SIG-M5 treated with dmso at 0.1 percent for 504 hours (cell line): ENCODE data around the gene RTCA.
A peak's percentile ranks its signal among the peaks of the same experiment; 100 is the strongest.
"Not testable (repeated sequence)": the region's sequence is repeated elsewhere in the genome, so short reads cannot be mapped to it uniquely, and the experiment has no call there.

Experiments used
- DNase-seq: peaks from one replicate; lab custom pipeline; 2025; ENCODE audit not compliant: unreplicated experiment; lab: John Stamatoyannopoulos, UW

Gene RTCA

DNA sequence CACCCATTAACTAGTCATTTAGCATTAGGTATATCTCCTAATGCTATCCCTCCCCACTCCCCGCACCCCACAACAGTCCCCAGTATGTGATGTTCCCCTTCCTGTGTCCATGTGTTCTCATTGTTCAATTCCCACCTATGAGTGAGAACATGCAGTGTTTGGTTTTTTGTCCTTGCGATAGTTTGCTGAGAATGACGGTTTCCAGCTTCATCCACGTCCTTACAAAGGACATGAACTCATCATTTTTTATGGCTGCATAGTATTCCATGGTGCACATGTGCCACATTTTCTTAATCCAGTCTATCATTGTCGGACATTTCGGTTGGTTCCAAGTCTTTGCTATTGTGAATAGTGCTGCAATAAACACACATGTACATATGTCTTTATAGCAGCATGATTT lies 7.6 kb upstream of the RTCA start:
- not testable (repeated sequence) for DNase-seq

DNA sequence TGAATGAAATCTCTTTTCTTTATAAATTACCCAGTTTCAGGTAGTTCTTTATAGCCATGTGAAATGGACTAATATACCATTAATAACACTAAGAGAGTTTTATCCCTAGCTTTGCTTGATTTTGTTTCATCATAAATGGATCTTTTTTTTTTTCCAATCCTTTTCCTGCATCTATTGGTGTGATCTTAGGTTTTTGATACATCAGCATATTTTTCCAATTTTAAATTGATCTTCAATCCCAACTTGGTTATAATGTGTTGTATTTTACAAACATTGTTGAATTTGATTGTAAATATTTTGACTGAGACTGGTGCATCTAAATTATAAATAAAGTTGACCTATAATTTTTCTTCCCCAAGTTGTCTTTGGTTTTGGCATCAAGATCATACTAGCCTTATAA lies 4.3 kb upstream of the RTCA start:
- no peak for DNase-seq

DNA sequence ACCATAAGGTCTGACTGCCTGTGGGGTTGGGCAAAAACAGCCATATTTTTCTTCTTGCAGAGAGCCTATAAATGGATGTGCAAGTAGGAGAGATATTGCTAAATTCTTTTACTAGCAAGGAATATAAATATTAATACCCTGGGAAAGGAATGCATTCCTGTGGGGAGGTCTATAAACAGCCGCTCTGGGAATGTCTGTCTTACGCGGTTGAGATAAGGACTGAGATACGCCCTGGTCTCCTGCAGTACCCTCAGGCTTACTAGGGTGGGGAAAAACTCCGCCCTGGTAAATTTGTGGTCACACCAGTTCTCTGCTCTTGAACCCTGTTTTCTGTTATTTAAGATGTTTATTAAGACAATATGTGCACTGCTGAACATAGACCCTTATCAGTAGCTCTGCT lies 1.9 kb upstream of the RTCA start:
- not testable (repeated sequence) for DNase-seq

DNA sequence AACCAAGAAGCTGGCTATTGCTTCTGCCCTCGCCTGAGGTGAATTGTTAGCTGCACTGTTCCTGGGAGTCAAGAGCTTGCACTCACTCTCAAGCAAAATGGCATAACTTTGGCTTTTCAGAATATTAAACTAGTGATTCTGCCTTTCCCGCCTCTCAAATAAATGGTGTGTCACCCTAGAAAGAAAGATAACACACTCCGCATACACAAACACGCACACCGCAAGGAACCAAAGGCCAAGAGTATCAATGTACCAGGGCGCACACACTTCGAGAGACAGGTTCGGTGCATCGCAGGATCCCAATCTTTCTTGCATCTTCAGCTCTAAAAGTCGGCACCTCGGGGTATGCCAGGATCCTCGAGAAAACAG lies 470 bp upstream of the RTCA start:
- DNase-seq: peak; percentile 43

DNA sequence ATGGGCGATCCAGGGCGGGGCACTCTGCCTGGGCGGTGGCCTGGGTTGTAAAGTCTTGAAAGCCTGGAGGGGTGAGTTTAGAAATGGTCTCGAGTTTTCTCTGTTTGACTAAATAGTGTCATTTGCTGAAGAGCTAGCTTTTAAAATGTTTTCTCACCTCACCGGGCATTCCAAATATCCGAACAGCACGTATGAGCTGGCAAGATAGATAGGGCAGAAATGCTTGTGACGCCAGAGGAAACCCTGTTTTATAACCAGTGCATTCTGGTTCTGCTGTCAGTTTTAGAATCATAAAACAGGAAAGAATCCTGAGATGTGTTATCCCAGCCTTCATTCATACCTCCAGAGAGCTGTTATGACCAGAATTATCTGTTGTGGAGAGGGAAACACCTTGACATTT lies 725 bp downstream of the RTCA start:
- no peak for DNase-seq

DNA sequence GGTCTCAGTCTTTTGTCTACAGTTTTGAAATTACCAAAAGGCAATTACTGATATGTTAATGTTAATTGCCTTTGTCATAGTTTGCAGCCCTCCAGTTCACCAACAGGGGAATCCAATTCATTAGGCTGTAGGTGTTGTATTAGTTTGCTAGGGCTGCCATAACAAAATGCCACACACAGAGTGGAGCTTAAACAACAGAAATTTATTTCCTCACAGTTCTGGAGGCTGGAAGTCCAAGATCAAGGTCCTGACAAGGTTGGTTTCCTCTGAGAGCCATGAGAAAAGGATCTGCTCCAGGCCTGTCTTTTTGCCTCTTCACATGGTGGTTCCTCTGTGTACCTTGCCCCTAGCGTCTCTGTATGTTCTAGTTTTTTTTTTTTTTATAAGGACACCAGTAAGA lies 1.3 kb downstream of the RTCA start:
- no peak for DNase-seq

DNA sequence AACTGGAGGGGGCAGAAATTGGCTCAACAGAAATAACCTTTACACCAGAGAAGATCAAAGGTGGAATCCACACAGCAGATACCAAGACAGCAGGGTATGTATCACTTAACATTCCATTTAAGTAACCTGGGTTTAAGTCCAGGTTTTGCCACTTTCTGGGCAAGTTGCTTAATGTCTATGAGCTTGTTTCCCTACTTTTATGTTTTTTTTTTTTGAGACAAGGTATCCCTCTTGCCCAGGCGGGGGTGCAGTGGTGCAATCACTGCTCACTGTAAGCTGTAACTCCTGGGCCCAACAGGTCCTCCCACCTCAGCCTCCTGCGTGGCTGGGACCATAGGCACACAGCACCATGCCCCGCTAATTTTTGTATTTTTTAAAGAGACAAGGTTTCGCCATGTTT lies 2.2 kb downstream of the RTCA start:
- DNase-seq: no peak

DNA sequence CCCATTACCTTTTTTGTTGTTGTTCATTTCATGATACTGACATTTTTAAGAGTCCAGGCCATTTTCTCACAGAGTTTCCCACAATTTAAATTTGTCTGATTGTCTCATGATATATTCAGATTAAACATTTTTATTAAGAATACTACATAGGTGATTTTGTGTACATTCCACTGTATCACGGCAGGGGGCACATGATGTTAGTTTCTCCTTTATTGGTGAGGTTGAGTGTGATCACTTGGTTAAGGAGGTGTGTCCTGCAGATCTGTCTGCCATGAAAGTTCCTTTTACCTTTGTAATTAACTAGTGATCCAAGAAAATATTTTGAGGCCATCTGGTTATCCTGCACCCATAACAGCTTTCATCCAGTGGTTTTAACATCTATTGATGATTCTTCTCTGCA lies 11.8 kb downstream of the RTCA start:
- DNase-seq: no peak

DNA sequence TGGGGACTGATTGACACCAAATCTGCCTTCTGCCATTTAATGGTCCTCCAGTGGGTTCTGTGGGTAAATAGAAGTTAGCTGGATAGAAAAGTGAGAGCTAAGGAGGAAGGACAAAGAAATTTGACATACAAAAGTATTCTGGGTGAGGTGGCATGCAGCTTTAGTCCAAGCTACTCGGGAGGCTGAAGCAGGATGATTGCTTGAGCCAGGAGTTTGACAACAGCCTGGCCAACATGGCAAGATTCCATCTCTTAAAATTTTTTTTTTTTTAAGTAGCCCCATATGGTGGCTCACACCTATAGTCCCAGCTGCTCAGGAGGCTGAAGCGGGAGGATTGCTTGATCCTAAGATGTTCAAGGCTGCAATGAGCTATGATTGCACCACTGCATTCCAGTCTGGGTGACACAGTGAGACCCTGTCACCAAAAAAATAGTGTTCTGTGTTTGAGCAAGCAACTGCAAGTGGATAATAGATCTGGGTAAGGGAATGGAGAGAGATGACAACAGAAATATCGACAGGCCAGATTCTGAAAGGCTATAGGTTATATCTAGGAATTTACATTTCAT lies 13.4 kb downstream of the RTCA start:
- no peak for DNase-seq

DNA sequence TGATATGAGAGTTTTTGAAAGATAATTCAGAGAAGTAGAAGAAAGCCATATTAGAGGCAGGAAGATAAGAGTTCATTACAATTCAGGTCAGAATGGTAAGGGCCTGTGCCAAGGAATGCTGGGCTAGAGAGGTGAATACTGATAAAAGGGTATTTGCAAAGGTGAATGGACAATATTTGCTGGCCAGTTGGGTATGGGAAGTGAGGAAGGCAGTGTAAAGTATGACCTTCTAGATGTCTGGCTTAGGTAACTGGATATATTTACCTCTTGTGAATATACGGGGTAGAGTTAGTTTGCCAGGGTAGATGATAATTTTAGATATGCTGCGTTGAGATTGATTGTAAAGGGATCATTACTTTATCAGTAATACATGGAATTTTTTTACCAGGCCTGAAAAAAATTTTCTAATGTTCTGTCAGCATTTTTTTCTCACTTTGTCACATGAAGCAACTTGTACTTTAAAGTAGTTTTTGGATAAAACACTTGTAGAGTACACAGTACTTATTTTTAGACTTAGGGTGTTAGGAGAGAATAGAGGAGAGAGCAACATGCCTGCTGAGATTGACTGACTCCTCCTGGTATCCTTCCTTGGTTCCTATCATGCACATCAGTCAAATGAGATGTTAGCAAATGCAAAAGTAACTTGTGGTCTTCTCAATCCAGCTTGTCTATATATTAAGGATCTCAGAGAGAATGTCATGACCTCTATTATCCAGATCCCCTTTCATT lies 14.1 kb downstream of the RTCA start:
- DNase-seq: no peak

DNA sequence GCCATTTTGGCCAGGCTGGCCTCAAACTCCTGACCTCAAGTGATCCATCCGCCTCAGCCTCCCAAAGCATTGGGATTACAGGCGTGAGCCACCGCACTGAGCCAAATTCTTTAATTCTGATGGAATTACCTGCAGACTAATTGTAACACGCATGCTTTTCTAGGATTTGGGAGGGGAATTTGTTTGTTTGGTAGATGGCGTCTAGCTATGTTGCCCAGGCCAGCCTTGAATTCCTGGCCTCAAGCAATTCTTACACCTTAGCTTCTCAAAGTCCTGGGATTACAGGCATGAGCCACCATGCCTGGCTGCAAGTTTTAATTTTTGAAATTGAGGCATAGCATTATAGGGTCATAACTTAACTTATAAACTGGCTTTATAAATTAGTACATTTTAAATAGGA lies 18.6 kb downstream of the RTCA start:
- DNase-seq: no peak

DNA sequence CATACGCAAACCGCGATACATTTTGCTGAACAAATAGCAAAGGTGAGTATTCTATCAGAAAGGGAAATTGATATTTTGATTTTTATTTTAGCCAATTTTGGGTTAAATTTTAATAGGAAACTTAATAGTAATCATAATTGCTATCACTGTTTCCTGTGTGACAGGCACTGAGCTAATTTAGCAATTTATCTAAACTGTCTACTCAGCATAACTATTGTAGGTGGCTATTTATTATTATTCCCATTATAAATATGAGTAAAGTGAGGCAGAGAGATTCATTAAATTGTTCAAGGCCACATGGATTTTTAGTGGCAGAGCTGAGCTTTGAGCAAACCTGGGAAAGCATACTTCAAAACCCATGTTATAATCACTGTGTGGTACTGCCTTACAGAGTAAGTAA lies 21.1 kb downstream of the RTCA start:
- DNase-seq: no peak

DNA sequence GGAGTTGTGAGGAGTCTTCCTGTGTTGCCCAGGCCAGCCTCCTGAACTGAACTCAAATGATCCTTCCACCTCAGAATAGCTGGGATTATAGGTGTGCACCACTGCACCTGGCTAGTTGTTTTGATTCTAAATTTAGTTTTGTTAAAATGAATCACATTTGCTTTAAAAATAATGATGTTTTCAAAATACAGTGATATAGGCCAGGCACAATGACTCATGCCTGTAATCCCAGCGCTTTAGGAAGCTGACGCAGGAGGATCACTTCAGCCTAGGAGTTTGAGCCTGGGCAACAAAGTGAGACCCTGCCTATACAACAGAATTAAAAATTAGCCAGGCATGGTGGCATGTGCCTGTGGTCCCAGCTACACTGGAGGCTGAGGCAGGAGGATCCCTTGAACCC lies 24.3 kb downstream of the RTCA start:
- no peak for DNase-seq

DNA sequence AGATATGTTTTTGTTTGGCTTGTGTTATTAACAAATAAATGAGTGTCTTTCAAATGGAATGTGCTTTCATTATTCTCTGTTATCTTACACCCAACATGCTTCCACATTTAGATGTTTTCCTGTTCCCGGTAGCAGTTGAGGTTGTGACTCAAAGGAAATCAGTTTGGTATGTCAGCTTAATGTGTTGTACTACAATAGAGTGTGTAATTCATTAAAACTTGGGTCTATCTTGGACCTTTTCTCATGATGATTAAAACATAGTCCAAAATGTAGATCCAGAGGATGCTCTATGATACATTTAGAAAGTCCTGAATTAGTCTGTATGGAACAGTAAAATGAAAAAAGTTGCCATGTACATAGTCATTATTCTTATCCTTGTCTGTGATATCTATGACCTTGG lies 26.7 kb downstream of the RTCA start:
- no peak for DNase-seq

DNA sequence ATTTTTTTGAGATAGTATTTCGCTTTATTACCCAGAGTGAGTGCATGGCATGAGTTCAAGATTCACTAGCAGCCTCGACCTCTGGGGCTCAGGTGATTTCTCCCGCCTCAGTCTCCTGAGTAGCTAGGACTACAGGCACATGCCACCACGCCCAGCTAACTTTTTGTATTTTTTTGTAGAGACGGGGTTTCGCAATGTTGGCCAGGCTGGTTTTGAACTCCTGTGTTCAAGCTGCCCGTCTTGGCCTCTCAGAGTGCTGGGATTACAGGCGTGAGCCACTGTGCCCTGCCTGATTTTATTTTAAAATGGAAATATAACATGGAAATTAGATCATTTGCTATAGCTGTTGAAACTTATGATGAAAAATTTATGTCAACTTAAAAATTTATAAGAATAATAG lies 30.1 kb downstream of the RTCA start:
- DNase-seq: no peak

DNA sequence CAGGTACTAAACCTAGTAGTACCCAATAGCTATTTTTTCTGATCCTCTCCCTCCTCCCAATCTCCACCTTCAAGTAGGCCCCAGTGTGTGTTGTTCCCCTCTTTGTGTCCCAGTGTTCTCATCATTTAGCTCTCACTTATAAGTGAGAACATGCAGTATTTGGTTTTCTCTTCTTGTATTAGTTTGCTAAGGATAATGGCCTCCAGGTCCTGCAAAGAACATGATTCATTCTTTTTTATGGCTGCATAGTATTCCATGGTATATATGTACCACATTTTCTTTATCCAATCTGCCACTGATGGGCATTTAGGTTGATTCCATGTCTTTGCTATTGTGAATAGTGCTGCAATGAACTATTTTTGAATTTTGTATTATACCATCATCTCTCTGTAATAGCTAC lies 31.0 kb downstream of the RTCA start:
- DNase-seq: not testable (repeated sequence)

DNA sequence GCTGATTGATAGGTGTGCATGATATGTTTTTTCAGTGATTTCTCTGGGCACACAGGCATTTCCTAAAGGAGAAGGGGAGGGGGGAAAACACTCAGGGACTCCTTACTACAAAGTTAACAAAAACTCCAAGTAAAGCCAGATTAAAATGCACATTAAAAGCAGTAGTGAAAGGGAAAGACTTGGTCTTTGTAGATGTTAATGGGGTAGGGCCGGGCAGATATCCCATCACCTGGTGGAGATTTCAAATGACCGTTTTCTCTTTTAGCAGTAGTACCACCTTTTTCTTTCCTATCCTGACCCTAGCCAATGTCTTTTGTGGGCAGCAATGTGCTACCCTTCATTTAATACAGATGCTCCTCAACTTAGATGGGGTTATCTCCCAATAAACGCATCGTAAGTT lies 32.5 kb downstream of the RTCA start:
- no peak for DNase-seq

DNA sequence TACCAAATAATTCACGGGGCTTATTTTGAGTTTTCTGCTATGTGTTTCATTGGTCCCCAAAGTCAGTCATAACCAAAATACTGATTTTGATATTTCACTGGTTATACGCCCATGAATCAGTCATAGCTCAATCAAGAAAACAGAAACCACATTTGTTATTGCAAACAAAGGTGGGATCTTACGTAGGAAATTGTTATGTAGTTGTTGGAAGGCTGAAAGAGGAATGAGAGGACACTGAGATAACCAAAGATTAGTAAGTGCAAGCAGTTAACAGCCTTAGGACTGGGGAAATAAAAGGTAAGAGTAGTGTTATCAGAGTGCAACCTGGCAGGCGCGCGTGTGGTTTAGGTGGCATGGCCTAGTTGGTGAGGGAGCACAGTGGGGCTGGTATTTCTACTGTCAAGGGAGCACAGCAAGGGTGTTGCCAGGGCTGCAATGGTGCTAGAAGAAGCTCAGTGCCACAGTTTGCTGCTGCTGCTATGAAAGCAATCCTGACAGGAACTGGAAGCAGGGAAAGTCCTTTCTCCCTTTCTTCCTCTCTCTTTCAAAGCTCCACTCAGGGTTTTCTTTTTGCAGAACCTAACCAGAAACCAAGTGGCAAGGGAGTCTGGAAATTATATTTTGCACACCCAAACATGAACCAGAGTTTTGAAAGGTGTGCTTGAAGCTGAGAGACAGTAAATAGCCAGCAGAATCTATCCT lies 33.7 kb downstream of the RTCA start:
- no peak for DNase-seq

DNA sequence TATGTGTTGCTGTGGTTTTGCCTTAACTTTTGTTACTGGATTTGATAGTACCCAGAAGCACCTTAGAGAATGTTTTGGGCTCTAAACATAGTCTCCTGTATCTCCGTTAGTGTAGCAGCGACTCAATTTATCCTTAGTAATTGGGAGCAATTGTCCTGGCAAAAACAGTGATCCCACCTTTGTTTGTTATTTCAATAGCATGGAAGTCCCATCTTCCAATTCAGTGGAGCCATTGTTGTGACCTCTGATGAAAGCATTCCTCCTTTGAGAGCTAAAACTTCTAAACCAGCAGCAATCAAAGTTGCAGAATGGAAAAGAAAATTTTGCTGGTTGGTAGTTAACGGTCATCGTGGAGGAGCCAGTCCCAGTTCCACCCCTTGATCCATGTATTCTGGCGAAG lies 34.7 kb downstream of the RTCA start:
- no peak for DNase-seq

DNA sequence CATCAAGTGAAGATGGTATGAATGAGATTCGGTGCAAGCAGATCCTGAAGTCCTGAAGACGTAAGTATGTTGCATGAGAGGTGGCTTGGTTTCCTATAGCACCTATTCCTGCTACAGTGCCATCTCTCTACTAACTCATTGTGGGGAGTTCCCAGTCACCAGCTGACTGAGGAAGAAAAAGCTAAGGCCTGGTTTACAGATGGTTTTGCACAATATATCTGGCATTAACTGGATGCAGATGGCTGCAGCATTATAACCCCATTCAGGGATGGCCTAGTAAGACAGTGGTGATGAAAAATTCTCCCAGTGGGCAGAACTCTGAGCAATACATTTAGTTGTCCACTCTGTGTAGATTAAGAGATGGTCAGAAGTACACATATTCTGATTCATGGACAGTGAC lies 36.7 kb downstream of the RTCA start:
- no peak for DNase-seq

DNA sequence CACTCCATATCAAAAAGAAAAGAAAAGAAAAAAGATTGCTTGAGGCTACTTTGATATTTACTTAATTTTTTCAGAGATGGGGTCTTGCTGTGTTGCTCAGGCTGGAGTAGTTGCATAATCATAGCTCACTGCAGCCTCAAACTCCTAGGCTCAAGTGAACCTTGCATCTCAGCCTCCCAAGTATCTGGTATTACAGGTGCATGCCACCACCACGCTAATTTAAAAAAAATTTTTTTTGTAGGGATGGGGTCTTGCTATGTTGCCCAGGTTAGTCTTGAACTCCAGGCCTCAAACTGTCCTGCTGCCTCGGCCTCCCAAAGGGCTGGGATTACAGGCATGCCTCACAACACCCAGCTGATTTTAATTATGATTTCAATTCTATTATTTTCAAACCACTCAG lies 38.2 kb downstream of the RTCA start:
- no peak for DNase-seq

DNA sequence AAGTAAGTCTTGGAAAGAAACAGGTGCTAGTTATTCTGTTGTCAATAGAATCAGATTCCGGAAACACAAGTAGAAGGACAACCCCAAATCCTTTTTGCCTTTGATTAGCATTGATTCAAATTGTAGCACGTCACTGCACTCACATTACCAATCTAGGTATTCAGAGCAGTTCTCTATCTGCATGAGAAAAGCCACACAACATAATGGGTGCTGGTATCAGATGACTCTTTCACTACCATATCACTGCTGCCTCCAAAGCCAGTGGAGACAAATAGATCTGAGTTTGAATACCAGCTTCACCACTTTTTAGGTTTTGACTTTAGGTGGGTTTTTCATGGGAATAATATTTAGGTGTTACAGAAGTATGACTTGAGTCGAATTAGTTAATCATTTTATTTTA lies 38.9 kb downstream of the RTCA start:
- DNase-seq: no peak

DNA sequence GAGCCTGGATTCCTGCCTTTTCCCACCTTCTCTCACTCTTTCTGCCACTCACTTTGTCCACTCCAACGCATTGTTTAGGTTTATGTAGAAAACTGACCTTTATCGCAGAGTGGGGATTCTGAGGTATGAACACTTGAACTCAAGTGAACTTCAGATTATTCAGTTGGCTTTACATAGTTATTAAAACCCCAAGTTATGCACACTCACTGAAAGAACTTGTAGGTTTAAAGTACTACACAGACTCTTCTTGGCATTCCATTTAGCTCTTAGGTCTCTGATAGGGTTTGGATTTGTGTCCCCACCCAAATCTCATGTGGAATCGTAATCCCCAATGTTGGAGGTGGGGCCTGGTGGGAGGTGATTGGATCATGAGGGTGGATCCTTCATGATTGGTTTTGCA lies 39.9 kb downstream of the RTCA start:
- no peak for DNase-seq
